HG02981 (cell line): Measurements from ENCODE around the gene ANO7.

ENCODE experiments used
- ATAC-seq: cut with Tn5 transposase; IDR thresholded peaks from one replicate; pipeline ENCODE4 v1.9.1; 2021; ENCODE audit warnings: mild to moderate bottlenecking, moderate library complexity; ENCODE audit not compliant: unreplicated experiment

ANO7 gene

DNA sequence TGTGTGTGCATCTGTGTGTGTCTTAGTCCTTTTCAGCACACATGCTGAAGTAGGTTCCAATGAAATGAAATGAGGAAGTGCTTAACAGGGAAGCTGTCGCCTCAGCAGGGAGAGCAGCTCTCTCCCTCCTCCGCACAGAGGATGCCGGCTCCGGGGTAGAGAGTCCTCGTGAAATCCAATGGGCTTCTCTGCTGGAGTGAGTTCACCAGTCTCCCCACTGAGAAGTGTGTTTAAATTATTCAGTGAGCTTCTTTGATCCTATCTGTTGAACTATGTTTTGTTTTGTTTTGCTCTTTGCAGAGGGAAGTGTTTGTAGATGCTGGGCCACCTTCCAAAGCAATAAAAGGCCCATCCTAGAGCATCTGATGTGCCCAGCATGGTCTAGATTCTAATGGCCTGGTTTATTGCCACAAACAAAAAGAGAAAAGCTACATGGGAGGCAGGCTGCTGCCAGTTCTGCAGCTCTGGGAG, 31.5 kb upstream of the ANO7 start:
- no peak for ATAC-seq

DNA sequence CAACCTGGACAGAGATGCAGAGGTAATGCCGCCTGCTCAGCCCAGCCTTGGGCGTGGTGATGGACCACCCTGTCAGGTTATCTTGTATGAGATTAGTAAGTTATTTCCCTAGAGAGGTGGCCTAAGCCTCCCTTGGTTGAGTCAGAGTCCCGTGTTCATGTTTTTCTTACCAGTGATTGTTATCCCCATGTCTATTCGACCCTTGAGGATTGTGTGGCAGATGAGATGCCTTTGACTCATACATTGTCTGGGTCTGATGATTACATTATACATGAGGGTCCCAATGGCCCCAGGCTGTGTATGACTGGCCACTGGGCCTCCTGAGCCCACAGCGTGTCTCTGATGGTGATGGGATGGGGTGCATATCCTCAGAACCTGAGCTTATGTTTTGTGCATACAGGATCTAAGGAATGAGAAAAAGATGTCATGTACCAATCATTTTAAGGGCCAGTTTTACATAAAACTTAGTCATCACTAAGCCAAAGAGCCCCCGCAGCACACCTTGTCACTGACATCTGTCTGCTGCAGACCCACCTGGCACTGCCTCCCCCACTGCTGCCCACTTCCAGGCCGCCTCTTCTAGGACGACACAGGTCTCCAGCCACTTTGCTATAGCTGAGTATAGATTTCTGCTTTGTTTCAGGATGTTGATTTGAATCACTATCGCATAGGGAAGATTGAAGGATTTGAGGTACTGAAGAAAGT, 30.5 kb upstream of the ANO7 start:
- no peak for ATAC-seq

DNA sequence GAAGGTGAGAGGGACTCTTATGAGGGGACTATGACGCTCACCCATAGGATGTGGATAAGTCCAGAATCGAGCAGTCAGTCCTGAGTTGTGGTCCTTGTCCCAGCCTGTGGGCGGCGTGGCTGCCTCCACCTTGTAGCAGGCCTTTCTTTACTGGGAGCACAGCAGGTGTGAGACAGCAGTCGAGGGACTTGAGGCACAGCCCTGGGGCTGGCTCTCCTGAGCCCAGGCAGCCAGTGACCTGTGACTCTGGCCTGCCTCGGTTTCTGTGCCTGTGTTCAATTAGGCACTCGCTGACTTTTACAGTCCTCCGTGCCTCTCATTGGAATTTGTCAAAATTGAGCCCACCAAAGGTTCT, 30.0 kb upstream of the ANO7 start:
- ATAC-seq, result no peak

DNA sequence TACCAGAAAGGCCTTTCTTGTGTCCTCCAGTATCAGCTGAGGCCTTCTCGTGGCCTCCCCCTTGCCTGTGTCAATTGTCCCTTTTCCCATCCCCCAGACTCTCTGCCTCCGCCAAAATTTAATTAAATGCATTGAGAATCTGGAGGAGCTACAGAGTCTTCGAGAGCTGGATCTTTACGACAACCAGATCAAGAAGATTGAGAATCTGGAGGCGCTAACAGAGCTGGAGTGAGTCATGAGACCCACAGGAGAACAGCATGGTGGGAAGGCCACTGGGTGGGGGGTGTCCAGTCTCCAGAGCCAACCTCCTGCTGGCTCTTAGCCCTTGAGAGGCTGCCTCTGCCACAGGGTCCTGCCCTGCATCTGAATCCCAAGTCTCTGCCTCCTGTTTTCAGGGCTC, 29.4 kb upstream of the ANO7 start:
- no peak for ATAC-seq

DNA sequence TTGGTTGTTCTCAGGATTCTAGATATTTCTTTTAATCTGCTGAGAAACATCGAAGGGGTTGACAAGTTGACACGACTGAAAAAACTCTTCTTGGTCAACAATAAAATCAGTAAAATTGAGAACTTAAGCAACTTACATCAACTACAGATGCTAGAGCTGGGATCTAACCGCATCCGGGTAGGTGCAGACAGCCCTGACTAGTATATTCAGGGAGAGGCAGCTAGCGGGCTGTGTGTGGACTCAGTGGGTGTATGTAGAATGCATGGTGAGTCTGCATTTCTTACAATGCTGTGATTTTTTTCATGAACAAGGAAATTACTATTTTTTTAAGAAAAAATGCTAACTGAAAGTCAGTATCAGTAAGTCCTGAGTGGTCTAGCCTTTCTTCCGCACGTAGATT, 28.2 kb upstream of the ANO7 start:
- no peak for ATAC-seq

DNA sequence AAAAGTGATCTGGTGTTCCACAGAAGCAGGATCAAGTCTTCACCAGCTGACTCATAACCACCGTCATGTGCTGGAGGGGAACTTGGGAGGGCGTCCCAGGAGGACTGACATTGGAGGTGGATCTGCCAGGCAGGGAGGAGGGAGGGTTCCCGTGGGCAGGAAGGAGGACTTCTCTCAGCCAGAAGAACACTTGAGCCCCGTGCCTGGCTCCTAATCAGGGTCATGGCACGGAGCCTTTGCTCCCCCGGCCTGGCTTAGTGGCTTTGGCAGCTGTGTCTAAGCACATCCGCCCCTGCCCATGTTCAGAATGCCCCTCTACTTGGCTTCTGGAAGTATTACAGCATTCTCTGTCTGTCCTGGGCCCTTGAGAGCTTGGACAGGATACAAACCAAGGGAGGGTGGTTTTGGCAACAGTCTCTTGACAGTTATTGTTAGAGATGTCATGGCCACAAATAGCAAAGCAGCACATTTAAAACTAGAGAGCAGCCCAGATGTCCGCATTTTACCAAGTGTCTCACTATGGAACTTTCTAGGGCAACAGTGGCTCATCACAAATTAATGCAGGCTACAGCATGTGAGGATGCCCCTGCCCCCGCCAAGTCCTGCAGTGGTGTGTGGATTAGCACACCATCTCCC, 26.7 kb upstream of the ANO7 start:
- ATAC-seq, result no peak

DNA sequence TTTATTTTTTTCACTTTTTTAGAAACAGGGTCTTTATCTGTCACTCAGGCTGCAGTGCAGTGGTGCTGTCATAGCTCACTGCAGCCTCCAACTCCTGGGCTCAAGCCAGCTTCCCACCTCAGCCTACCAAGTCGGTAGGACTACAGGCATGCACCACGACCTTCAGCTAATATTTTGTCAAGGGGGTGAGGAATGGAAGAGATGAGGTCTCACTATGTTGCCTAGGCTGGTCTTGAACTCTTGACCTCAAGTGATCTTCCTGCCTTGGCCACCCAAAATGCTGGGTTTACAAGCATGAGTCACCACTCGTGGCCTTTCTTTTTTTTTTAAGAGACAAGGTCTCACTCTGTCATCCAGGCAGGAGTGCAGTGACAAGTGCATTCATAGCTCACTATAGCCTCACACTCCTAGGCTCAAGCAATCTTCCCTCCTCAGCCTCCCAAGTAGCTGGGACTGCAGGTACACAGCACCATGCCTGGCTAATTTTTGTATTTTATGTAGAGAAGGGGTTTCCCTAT, 24.8 kb upstream of the ANO7 start:
- no peak for ATAC-seq

DNA sequence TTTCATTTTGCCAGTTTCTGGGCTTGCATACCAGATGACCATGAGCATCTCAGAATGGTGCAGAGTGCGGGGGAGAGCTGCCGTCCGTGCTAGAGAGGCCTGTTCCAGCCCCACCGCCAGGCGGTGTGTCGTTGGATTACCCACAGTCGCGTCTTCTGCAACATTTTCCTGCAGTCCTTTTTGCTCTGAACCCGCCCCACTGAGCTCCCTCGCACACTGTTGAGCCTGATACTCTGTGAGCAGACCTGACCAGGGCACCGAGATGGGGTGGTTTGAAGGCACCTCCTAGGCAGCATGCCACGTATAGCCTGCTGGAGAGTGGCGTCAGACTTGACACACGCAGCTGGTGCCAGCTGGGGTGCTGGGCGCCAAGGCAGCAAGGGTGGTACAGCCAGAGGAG, 20.1 kb upstream of the ANO7 start:
- ATAC-seq, result no peak

DNA sequence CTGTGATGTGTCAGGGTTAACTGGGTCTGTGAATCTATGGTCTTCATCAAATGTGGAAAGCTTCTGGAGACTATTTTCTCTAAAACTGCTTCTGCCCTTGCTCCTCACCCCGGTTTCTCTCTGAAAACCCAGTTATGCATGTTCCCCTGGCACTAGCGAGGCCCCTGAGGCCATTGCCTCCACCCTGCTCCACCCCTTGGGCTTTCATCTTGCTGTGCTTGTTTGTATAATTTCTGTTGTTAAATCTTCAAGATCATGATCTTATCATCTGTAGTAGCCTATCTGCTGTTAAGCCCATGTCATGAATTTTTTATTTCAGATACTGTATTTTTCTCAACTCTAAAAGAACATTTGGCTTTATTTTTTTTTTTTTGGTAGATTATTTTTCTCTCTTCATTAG, 14.9 kb upstream of the ANO7 start:
- ATAC-seq, result no peak

DNA sequence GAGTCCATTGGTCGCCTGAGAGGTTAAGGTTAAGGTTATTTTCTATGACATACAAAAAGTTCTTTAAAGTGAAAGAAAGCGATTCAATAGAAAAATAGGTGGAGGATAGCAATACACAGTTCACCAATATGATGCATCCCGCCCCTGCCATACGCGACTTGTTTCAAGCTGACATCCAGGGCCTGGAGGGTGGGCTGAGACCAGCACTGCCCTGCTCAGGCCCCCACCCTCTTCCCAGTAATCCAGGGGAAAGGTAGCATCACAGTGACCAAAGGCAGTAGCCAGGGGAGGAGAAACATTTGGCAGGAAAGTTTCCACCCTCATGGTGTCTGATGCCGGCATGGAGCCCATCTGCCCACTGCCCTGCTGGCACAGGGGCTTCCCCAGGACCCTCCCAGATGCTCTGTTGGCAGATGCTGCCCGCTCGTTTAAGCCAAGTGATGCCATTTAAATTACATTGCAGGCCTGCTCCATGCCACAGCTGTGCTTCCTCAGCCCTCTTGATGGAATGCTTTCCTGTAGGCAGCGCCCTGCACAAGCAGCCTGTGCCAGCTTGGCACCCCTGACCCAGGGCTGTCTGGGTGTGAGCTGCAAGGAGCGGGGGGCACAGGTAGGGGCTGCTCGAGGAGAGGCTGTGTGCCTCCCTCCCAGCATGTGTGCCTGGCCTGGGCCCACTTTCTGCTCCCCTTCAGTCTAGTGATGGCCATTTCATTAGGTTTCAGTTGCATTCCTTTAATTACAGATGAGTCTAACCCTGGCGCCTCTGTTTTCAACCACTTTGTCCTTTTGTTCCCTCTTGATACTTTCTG, 10.7 kb upstream of the ANO7 start:
- ATAC-seq, result no peak

DNA sequence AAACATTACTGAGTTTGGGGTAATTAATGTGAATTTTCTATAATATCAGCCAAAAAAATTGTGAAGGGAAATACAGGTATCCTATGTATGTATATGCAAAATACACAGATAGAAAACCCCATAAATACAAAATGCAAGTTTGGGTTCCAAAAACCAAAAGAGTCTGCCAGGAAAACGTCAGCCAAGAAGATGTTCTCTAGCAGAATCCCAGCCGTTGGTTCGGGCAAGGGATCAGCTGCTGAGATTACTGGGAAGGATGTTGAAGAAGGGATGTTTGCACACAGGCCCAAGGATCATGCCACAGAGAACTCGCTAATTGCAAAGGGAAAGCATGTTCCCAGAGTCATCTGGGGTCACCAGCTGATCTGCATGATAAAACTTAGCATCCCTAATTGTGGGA, 9.5 kb upstream of the ANO7 start:
- ATAC-seq, result no peak

DNA sequence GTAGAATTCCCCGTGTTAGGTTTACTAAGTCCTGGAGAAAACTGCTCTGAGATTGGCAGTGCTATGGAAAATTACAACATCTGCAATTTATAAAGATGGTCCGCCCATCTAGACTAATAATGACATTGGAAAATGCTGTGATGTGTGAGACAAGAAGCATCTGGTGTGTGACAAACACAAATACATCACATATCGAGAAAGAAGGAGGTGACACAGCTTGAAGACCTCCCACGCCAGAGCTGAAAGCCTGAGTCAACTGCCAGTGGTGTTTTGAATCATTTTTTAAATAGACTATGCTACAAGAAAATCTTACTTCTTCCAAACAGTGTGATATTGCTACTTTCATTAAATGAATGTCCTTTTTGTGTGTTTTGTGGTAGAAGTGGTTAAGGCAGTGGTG, 8.6 kb upstream of the ANO7 start:
- ATAC-seq, result no peak

DNA sequence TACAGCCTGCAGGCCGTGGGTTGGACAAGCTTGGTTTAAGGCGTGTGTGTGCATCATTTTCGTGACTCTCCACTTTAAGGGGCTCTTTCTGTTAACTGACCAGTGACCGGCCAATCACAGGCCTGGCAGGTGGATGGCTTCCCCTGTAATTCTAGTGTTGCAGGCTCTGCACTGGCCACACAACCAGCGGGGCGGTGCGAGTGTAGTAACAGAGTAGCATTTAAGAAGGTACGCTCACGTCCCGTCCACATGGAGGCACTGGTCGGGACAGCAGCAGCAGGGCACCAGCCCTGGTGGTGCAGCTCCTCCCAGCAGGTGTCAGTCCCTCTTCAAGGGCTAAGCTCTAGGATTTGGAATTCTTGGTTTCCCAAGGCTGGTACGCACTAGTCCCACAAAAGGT, 8.0 kb upstream of the ANO7 start:
- no peak for ATAC-seq

DNA sequence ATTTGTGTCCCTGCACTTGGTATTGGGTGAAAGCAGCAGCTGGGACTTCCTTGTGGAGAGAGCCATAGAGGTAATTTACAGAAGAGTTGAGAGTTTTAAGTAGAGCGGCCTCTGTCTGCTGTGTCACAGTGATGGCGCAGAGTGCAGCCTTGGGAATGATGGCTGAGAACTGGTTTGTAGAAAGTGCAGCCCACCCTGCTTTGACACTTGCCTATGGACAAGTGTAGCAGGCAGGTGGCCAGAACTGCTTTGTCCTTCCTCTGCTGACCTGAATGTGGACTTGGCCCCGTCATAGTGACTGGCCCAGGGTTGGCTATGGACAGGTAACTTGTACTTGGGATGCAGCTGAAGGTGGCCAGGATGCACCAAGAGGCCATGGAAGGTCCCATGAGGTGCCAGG, 6.4 kb upstream of the ANO7 start:
- no peak for ATAC-seq

DNA sequence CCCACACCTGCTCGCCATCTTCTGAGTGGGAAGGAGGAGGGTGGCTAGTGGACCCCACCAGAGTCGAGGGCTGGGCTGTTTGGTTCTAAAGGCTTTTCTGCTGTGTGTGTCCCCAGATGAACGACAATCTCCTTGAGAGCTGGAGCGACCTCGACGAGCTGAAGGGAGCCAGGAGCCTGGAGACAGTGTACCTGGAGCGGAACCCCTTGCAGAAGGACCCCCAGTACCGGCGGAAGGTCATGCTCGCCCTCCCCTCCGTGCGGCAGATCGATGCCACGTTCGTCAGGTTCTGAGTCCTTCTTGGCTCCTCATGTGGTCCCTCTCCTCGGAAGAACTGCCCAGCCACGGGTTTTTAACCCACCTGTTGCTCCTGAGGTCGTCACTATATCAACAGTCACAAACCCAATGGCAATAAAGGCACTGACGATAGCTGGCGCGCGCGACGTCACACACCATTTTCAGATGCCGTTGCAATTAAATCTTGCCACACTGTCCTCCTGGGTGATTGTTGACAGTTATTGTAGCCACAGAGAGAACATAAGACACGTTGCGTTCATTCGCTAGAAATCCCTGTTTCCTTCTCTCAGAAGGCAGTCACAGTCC, 5.8 kb upstream of the ANO7 start:
- ATAC-seq, result no peak

DNA sequence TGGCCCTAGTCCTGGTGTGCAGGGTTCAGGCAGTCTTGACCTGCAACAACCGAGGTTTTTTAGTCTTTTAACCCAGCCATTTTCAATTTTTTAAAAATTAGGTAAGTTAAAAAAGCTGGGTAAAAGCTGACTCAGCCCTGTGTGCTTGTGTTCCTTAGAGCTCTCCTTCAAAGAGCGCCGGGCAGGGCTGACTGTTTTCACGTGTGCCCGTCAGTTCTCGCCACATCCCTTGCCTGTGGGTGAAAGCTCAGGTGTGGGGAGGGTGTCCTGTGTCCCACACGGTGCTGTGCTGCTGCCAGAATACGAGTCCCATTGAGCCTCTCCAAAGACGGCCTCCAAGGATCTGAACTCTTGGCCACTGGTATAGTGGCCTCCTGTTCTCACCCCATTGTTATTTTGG, 5.3 kb upstream of the ANO7 start:
- no peak for ATAC-seq

DNA sequence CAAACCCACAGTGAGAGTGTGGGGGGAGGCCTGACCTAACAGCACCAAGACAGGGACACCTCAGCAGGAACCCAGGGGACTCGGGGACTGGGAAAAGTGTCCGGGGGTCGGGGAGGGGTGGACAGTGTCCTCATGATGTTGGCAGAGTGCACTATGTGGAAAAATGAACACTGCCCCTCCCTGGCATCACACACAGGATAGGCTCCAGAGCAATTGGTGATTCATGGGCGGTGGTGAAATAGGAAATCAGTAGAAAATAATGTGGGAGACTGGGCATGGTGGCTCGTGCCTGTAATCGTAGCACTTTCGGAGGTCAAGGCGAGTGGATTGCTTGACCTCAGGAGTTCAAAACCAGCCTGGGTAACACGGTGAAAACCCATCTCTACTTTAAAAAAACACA, 3.6 kb upstream of the ANO7 start:
- no peak for ATAC-seq

DNA sequence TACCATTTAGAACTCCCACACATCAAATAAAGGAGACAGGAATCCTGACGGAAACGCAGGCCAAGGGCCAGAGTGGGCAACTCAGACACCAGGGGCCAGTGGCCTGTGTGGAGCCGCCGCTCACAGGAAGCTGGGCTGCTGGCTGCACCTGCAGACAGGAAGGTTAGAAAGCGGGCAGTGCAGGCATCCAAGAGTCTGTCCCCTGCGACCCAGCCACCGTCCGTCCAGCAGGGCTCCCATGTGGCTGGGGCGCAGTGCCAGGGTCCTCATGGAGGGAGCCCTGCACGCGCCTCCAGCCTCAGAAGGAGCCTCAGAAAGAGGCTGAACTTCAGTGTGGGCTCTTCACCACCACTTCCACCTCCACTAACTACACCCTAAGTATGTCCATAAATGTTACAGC, 2.5 kb upstream of the ANO7 start:
- ATAC-seq, result no peak

DNA sequence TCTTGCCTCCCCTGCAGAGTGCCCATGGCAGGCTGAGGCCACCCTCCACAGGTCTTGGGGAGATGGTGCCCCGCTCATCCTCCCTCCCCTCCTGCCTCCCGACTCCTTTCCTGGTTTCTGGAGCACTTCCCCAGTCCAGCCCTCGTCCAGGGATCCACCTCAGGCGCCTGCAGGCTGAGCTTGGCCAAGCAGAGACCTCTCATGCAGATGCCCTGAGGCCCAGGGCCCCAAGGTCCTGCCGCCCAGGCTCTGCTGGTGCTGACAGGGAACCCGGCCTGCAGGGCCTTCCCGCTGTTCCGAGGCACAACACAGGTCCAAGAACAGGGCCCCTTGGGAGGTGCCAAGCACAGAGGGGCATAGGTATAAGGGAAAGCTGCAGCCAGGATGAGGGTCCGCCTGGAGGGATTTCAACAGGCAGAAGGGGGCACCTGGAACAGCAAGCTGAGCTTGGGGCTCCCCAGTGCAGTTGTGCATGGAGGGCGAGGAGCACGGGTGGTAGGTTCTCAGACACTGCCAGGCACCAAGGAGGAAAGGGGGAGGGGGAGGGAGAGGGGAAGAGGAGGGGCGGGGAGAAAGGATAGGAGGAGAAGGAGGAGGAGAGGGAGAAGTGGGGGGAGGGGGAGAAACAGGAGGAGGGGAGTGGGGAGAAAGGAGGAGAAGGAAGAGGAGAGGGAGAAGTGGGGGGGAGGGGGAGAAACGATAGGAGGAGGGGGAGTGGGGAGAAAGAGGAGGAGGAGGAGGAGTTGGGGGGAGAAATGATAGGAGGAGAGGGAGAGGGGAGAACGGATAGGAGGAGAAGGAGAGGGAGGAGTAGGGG, 1.2 kb upstream of the ANO7 start:
- ATAC-seq, result no peak

DNA sequence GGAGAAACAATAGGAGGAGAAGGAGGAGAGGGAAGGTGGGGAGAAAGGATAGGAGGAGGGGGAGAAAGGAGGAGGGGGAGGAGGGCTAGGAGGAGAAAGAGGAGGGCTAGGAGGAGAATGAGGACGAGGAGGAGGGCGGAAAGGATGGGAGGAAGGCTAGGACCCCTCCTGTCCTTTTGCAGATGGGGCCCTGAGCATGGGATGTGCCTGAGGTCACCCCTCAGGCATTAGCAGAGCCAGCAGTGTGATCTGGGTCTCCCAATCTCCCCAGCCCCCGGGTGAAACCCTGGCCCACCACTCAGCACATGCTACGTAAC, 601 bp upstream of the ANO7 start:
- no peak for ATAC-seq
